Measurements from ENCODE around the gene TMEM176A.

The TMEM176A gene

DNA sequence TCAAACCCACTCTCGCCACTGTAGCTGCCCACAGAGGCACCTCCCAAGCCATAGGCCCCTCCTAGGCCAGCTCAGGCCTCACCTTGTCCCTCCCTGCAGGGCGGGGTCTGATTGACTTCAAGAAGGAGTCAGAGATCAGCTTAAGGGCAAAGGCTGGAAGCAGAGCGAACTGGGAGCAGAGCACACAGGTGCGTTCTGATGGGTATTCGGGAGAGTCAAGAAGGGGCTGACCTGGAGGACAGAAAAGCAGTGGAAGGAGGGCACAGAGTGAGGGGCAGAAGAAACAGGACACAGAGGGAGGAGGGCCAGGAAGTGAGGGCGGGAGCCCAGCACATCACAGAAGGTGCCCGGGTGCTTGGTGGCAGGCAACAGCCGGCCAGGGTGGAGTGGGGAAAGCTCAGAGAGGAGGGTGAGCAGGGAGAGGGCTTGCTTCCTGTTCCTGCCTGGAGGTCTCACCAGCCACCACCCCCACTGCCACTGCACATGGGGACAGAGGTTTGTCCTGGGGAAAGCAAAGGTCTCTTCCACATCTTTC, 51.9 kb downstream of the TMEM176A start, which contains the start of gene AOC1:
Gene AOC1 (plus strand): TSS at position 147 of the 535 bp plus-strand sequence. CDS start 3,954 bp downstream, outside the sequence.
- H3K27ac ChIP-seq (ENCODE audit: low read depth, low read length) = no peak within 1 kb of the TSS
- H2AFZ ChIP-seq (ENCODE audit: low read depth, low read length, severe bottlenecking) = no peak within 1 kb of the TSS
- no peaks in the 10 kb centered on the region for H3F3A ChIP-seq (ENCODE audit: insufficient read depth)
- no peak within 1 kb of the TSS for H3K4me3 ChIP-seq (ENCODE audit: insufficient read depth, low read length, poor library complexity, severe bottlenecking)
- no peak within 1 kb of the TSS for H3K4me2 ChIP-seq (ENCODE audit: low read depth, low read length, poor library complexity, severe bottlenecking)
- no peak within 1 kb of the TSS for H3K9ac ChIP-seq (ENCODE audit: low read length)
- H3K79me2 ChIP-seq (ENCODE audit: insufficient read depth, low read length) = no peaks in the 10 kb centered on the region
- no peaks in the 10 kb centered on the region for H3K9me3 ChIP-seq (ENCODE audit: insufficient read depth, low read length)
- TF ChIP-seq EZH2phosphoT487 (conservative IDR thresholded peaks at IDR 0.05; ENCODE audit: low read length) = no peak
- TF ChIP-seq, protein P1, sequence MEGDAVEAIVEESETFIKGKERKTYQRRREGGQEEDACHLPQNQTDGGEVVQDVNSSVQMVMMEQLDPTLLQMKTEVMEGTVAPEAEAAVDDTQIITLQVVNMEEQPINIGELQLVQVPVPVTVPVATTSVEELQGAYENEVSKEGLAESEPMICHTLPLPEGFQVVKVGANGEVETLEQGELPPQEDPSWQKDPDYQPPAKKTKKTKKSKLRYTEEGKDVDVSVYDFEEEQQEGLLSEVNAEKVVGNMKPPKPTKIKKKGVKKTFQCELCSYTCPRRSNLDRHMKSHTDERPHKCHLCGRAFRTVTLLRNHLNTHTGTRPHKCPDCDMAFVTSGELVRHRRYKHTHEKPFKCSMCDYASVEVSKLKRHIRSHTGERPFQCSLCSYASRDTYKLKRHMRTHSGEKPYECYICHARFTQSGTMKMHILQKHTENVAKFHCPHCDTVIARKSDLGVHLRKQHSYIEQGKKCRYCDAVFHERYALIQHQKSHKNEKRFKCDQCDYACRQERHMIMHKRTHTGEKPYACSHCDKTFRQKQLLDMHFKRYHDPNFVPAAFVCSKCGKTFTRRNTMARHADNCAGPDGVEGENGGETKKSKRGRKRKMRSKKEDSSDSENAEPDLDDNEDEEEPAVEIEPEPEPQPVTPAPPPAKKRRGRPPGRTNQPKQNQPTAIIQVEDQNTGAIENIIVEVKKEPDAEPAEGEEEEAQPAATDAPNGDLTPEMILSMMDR (IDR thresholded peaks at IDR 0.05; ENCODE audit: insufficient read depth, low read length, poor library complexity, severe bottlenecking) = no peak
- no peaks in the 10 kb centered on the region for H4K20me1 ChIP-seq (ENCODE audit: low read depth, low read length)
- H3K27me3 ChIP-seq (ENCODE audit: low read length) = no peaks in the 10 kb centered on the region
- no peaks in the 10 kb centered on the region for H3K36me3 ChIP-seq (ENCODE audit: low read length)
- no peaks in the 10 kb centered on the region for H3K9me2 ChIP-seq (replicated peaks; ENCODE audit: insufficient read depth, low read length)

DNA sequence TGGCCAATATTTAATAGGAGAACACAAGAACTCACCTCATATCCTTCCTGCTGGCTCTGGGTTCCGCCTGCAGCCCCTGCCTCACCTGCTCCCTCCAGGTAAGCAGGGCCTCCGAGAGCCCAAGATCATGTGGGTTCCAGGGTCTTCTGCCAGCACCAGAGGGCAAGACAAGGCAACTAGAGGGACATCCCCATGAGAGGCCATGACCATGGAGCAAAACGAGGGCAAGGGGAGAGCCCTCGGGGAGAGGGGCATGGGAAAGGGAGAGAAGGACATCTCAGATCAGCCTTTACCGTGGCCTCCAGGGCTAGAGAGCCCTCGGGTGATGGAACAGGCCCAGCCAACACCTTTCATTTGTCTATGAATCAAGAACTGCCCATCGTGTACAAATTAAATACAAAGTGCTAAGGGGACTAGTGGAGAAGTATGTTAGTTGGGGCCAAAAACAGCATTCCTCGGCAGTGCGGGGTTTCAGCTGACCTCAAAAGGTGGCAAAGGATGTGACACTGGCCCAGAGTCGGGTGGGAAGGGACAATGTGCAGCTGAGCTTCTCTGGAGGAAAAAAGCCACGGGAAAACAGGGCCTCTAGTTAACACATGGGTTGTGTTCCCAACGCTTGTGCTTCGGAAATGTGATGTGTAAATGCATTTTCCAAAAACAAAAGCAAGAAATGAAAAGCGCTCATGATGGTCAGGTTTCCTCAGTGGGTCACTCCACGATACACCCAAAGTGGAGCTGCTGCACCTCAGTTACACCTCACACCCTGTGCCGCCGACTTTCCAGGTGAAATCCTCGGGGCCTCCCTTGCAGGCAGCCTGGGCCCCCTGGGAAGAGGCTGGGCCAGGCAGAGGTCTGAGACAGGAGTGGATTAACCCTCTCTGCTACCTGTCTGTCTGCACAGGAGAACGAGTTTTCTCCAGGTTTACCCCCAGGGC, 53.8 kb downstream of the TMEM176A start:
- H3K9ac ChIP-seq (ENCODE audit: low read length) = no peak overlapping the region
- H3K4me3 ChIP-seq (ENCODE audit: insufficient read depth, low read length, poor library complexity, severe bottlenecking) = no peak overlapping the region
- no peak overlapping the region for H2AFZ ChIP-seq (ENCODE audit: low read depth, low read length, severe bottlenecking)
- H3K36me3 ChIP-seq (ENCODE audit: low read length) = no peaks in the 10 kb centered on the region
- H3K79me2 ChIP-seq (ENCODE audit: insufficient read depth, low read length) = no peaks in the 10 kb centered on the region
- no peaks in the 10 kb centered on the region for H3K9me3 ChIP-seq (ENCODE audit: insufficient read depth, low read length)
- no peaks in the 10 kb centered on the region for H3K9me2 ChIP-seq (replicated peaks; ENCODE audit: insufficient read depth, low read length)
- no peak overlapping the region for H3K4me2 ChIP-seq (ENCODE audit: low read depth, low read length, poor library complexity, severe bottlenecking)
- no peaks in the 10 kb centered on the region for H4K20me1 ChIP-seq (ENCODE audit: low read depth, low read length)
- H3K27ac ChIP-seq (ENCODE audit: low read depth, low read length) = no peak overlapping the region
- no peaks in the 10 kb centered on the region for H3K27me3 ChIP-seq (ENCODE audit: low read length)
- H3F3A ChIP-seq (ENCODE audit: insufficient read depth) = no peaks in the 10 kb centered on the region
- TF ChIP-seq, protein P1 (IDR thresholded peaks at IDR 0.05; ENCODE audit: insufficient read depth, low read length, poor library complexity, severe bottlenecking) = no peak
- TF ChIP-seq EZH2phosphoT487 (conservative IDR thresholded peaks at IDR 0.05; ENCODE audit: low read length) = no peak
